ENCODE measurements around the gene PCYT1B.

Gene PCYT1B

GRCh38 chrX:24647257-24648058 is at the start of gene PCYT1B:
PCYT1B (minus strand) TSS chrX:24647347; CDS start chrX:24647105, 242 bp downstream.
- Mint-ChIP-seq H3K36me3 (no peaks in the 10 kb centered on the region), H3K4me3 (peak within 1 kb of the TSS; percentile 70), H3K27ac (no peak within 1 kb of the TSS), H3K27me3 (peaks cover 5% of the 10 kb centered on the region), H3K4me1 (ENCODE audit: low read depth) (peaks cover 13% of the 10 kb centered on the region), H3K9me3 (ENCODE audit: low read depth) (no peaks in the 10 kb centered on the region)

- Mint-ChIP-seq H3K9me3 (ENCODE audit: low read depth) (no peaks in the 10 kb centered on the region), H3K4me1 (ENCODE audit: low read depth) (peaks cover 11% of the 10 kb centered on the region), H3K27ac (no peak overlapping the region), H3K4me3 (no peak overlapping the region), H3K27me3 (no peaks in the 10 kb centered on the region), H3K36me3 (no peaks in the 10 kb centered on the region)
Observed at GRCh38 chrX:24696294-24696693, 49.1 kb upstream of the PCYT1B start.

GRCh38 chrX:24694825-24695224 is 47.7 kb upstream of the PCYT1B start:
- no peaks in the 10 kb centered on the region for H3K9me3 Mint-ChIP-seq (ENCODE audit: low read depth)
- H3K4me1 Mint-ChIP-seq (ENCODE audit: low read depth), result peaks cover 11% of the 10 kb centered on the region
- no peaks in the 10 kb centered on the region for H3K36me3 Mint-ChIP-seq
- peak overlapping the region; percentile 35 for H3K27ac Mint-ChIP-seq
- H3K4me3 Mint-ChIP-seq, result peak overlapping the region; percentile 90
- no peaks in the 10 kb centered on the region for H3K27me3 Mint-ChIP-seq

GRCh38 chrX:24693453-24694202 is 46.5 kb upstream of the PCYT1B start, which contains the start of gene POLA1:
POLA1 (plus strand) TSS chrX:24693918; CDS start chrX:24693962, 44 bp downstream.
- H3K9me3 Mint-ChIP-seq (ENCODE audit: low read depth), result no peaks in the 10 kb centered on the region
- H3K36me3 Mint-ChIP-seq, result no peaks in the 10 kb centered on the region
- H3K4me3 Mint-ChIP-seq, result peak within 1 kb of the TSS; percentile 90
- H3K27ac Mint-ChIP-seq, result peak within 1 kb of the TSS; percentile 88
- no peaks in the 10 kb centered on the region for H3K27me3 Mint-ChIP-seq
- peaks cover 11% of the 10 kb centered on the region for H3K4me1 Mint-ChIP-seq (ENCODE audit: low read depth)

- Mint-ChIP-seq H3K9me3 (ENCODE audit: low read depth) (no peaks in the 10 kb centered on the region), H3K4me3 (peak overlapping the region; percentile 90), H3K27me3 (no peaks in the 10 kb centered on the region), H3K27ac (no peak overlapping the region), H3K36me3 (no peaks in the 10 kb centered on the region), H3K4me1 (ENCODE audit: low read depth) (peaks cover 11% of the 10 kb centered on the region)
Observed at GRCh38 chrX:24692305-24692704, 45.2 kb upstream of the PCYT1B start.

- no peak overlapping the region for H3K4me3 Mint-ChIP-seq
- H3K4me1 Mint-ChIP-seq (ENCODE audit: low read depth), result peaks cover 10% of the 10 kb centered on the region
- H3K9me3 Mint-ChIP-seq (ENCODE audit: low read depth), result no peaks in the 10 kb centered on the region
- no peak overlapping the region for H3K27ac Mint-ChIP-seq
- no peaks in the 10 kb centered on the region for H3K27me3 Mint-ChIP-seq
- no peaks in the 10 kb centered on the region for H3K36me3 Mint-ChIP-seq
Observed at GRCh38 chrX:24684048-24684447, 36.9 kb upstream of the PCYT1B start.

GRCh38 chrX:24682739-24683432 is 35.7 kb upstream of the PCYT1B start:
- H3K36me3 Mint-ChIP-seq, result no peaks in the 10 kb centered on the region
- peak overlapping the region; percentile 85 for H3K27ac Mint-ChIP-seq
- no peaks in the 10 kb centered on the region for H3K27me3 Mint-ChIP-seq
- H3K9me3 Mint-ChIP-seq (ENCODE audit: low read depth), result no peaks in the 10 kb centered on the region
- H3K4me3 Mint-ChIP-seq, result no peak overlapping the region
- peaks cover 10% of the 10 kb centered on the region for H3K4me1 Mint-ChIP-seq (ENCODE audit: low read depth)

GRCh38 chrX:24676403-24677024 is 29.4 kb upstream of the PCYT1B start:
- no peak overlapping the region for H3K4me3 Mint-ChIP-seq

GRCh38 chrX:24673424-24673823 is 26.3 kb upstream of the PCYT1B start:
- Mint-ChIP-seq H3K27ac (no peak overlapping the region), H3K4me3 (no peak overlapping the region), H3K9me3 (ENCODE audit: low read depth) (no peaks in the 10 kb centered on the region), H3K36me3 (no peaks in the 10 kb centered on the region), H3K4me1 (ENCODE audit: low read depth) (no peaks in the 10 kb centered on the region), H3K27me3 (no peaks in the 10 kb centered on the region)

More at GRCh38 chrX:24676403-24677024, 29.4 kb upstream of the PCYT1B start:
- H3K27ac Mint-ChIP-seq, result no peak overlapping the region
- no peaks in the 10 kb centered on the region for H3K27me3 Mint-ChIP-seq
- no peaks in the 10 kb centered on the region for H3K9me3 Mint-ChIP-seq (ENCODE audit: low read depth)
- H3K36me3 Mint-ChIP-seq, result no peaks in the 10 kb centered on the region
- peaks cover 1% of the 10 kb centered on the region for H3K4me1 Mint-ChIP-seq (ENCODE audit: low read depth)

- H3K4me3 Mint-ChIP-seq, result no peak overlapping the region
- no peaks in the 10 kb centered on the region for H3K36me3 Mint-ChIP-seq
- no peaks in the 10 kb centered on the region for H3K4me1 Mint-ChIP-seq (ENCODE audit: low read depth)
- H3K27ac Mint-ChIP-seq, result no peak overlapping the region
- no peaks in the 10 kb centered on the region for H3K27me3 Mint-ChIP-seq
- H3K9me3 Mint-ChIP-seq (ENCODE audit: low read depth), result no peaks in the 10 kb centered on the region
Observed at GRCh38 chrX:24672701-24673190, 25.6 kb upstream of the PCYT1B start.

- Mint-ChIP-seq H3K27me3 (no peaks in the 10 kb centered on the region), H3K4me3 (no peak overlapping the region), H3K9me3 (ENCODE audit: low read depth) (no peaks in the 10 kb centered on the region), H3K36me3 (no peaks in the 10 kb centered on the region), H3K27ac (no peak overlapping the region), H3K4me1 (ENCODE audit: low read depth) (no peaks in the 10 kb centered on the region)
Observed at GRCh38 chrX:24668111-24668510, 21.0 kb upstream of the PCYT1B start.

GRCh38 chrX:24662352-24662751 is 15.2 kb upstream of the PCYT1B start:
- H3K4me3 Mint-ChIP-seq, result no peak overlapping the region
- H3K9me3 Mint-ChIP-seq (ENCODE audit: low read depth), result no peaks in the 10 kb centered on the region
- no peaks in the 10 kb centered on the region for H3K36me3 Mint-ChIP-seq
- no peaks in the 10 kb centered on the region for H3K27me3 Mint-ChIP-seq
- no peak overlapping the region for H3K27ac Mint-ChIP-seq
- H3K4me1 Mint-ChIP-seq (ENCODE audit: low read depth), result no peaks in the 10 kb centered on the region

GRCh38 chrX:24661292-24661691 is 14.1 kb upstream of the PCYT1B start:
- Mint-ChIP-seq H3K4me1 (ENCODE audit: low read depth) (no peaks in the 10 kb centered on the region), H3K36me3 (no peaks in the 10 kb centered on the region), H3K27me3 (no peaks in the 10 kb centered on the region), H3K4me3 (no peak overlapping the region), H3K9me3 (ENCODE audit: low read depth) (no peaks in the 10 kb centered on the region), H3K27ac (no peak overlapping the region)

- H3K36me3 Mint-ChIP-seq, result no peaks in the 10 kb centered on the region
- no peak overlapping the region for H3K27ac Mint-ChIP-seq
Observed at GRCh38 chrX:24659646-24660045, 12.5 kb upstream of the PCYT1B start.

More at GRCh38 chrX:24659646-24660045, 12.5 kb upstream of the PCYT1B start:
- H3K4me1 Mint-ChIP-seq (ENCODE audit: low read depth), result no peaks in the 10 kb centered on the region
- no peaks in the 10 kb centered on the region for H3K9me3 Mint-ChIP-seq (ENCODE audit: low read depth)
- H3K27me3 Mint-ChIP-seq, result no peaks in the 10 kb centered on the region
- no peak overlapping the region for H3K4me3 Mint-ChIP-seq

Data from activated naive CD8-positive, alpha-beta T cell (primary cell).